HG02973 (cell line): ENCODE data around the gene NUDCD2.
"Not testable (repeated sequence)": the region's sequence is repeated elsewhere in the genome, so short reads cannot be mapped to it uniquely, and the experiment has no call there.

Experiments
- ATAC-seq: cut with Tn5 transposase; IDR thresholded peaks from one replicate; pipeline ENCODE4 v1.9.1; 2021; ENCODE audit warnings: moderate library complexity; ENCODE audit not compliant: unreplicated experiment

NUDCD2 gene

GRCh38 chr5:163473635-163474243 is 13.8 kb upstream of the NUDCD2 start:
- ATAC-seq = no peak

GRCh38 chr5:163467682-163468081 is 7.8 kb upstream of the NUDCD2 start:
- ATAC-seq = no peak

GRCh38 chr5:163463063-163463435 is 3.1 kb upstream of the NUDCD2 start:
- no peak for ATAC-seq

- ATAC-seq = no peak
These were observed 765 bp upstream of the NUDCD2 start, which contains the start of gene HMMR for GRCh38 chr5:163460562-163461171. TSS of gene HMMR (plus strand) at chr5:163460632. CDS start at chr5:163460693, 61 bp downstream.

GRCh38 chr5:163459462-163459818 is 462 bp downstream of the NUDCD2 start:
- peak; percentile 27 for ATAC-seq

GRCh38 chr5:163458778-163459385 is 1.0 kb downstream of the NUDCD2 start:
- no peak for ATAC-seq

- no peak for ATAC-seq
These were observed 3.1 kb downstream of the NUDCD2 start for GRCh38 chr5:163456840-163457239.

GRCh38 chr5:163456029-163456589 is 3.8 kb downstream of the NUDCD2 start:
- ATAC-seq = no peak

- not testable (repeated sequence) for ATAC-seq
These were observed 4.5 kb downstream of the NUDCD2 start for GRCh38 chr5:163455406-163455805.

- no peak for ATAC-seq
These were observed 6.2 kb downstream of the NUDCD2 start for GRCh38 chr5:163453705-163454104.

GRCh38 chr5:163451489-163451888 is 8.4 kb downstream of the NUDCD2 start:
- no peak for ATAC-seq

GRCh38 chr5:163448491-163448890 is 11.4 kb downstream of the NUDCD2 start:
- ATAC-seq = no peak

- ATAC-seq = no peak
These were observed 12.0 kb downstream of the NUDCD2 start for GRCh38 chr5:163447875-163448274.

- no peak for ATAC-seq
These were observed 12.7 kb downstream of the NUDCD2 start for GRCh38 chr5:163447191-163447590.

GRCh38 chr5:163445345-163445744 is 14.6 kb downstream of the NUDCD2 start:
- ATAC-seq = no peak

- no peak for ATAC-seq
These were observed 15.4 kb downstream of the NUDCD2 start for GRCh38 chr5:163444526-163444925.

GRCh38 chr5:163440954-163441353 is 18.9 kb downstream of the NUDCD2 start:
- no peak for ATAC-seq

- no peak for ATAC-seq
These were observed 20.8 kb downstream of the NUDCD2 start for GRCh38 chr5:163439092-163439425.

- peak; percentile 95 for ATAC-seq
These were observed 22.4 kb downstream of the NUDCD2 start, which contains the start of gene CCNG1 for GRCh38 chr5:163437309-163438182. TSS of gene CCNG1 (plus strand) at chr5:163437595. CDS start at chr5:163439257, 1,662 bp downstream.

GRCh38 chr5:163437011-163437308 is 22.9 kb downstream of the NUDCD2 start:
- ATAC-seq = no peak

- no peak for ATAC-seq
These were observed 23.4 kb downstream of the NUDCD2 start for GRCh38 chr5:163436515-163436914.
